ENCODE results near the gene OBSCN.

GRCh38 chr1:228428412-228428811 lies 220.6 kb downstream of the OBSCN start:
- no peak for TF ChIP-seq CTCF (conservative IDR thresholded peaks at IDR 0.05 in 1 of 2, IDR thresholded peaks at IDR 0.05 in 1 of 2; ENCODE audit: extremely low read depth in 1 of 2, insufficient read depth in 1 of 2, low read depth in 1 of 2, low read length in 2 of 2)
- no peak for TF ChIP-seq EZH2 (IDR thresholded peaks at IDR 0.05; ENCODE audit: borderline replicate concordance, low read length)

Data from mammary epithelial cell (primary cell).